Stimulated activated CD8-positive, alpha-beta memory T cell treated with anti-CD3 and anti-CD28 coated beads, Interleukin-12 subunit alpha, Interleukin-12 subunit beta, amount 100 ng/mL, for 1 hour (primary cell): ENCODE data around the gene AUTS2.

Source experiments
- DNase-seq: peaks from one replicate; pipeline ENCODE4 v3.0.0-alpha.2; 2020; ENCODE audit warnings: low read depth

The AUTS2 gene

DNA sequence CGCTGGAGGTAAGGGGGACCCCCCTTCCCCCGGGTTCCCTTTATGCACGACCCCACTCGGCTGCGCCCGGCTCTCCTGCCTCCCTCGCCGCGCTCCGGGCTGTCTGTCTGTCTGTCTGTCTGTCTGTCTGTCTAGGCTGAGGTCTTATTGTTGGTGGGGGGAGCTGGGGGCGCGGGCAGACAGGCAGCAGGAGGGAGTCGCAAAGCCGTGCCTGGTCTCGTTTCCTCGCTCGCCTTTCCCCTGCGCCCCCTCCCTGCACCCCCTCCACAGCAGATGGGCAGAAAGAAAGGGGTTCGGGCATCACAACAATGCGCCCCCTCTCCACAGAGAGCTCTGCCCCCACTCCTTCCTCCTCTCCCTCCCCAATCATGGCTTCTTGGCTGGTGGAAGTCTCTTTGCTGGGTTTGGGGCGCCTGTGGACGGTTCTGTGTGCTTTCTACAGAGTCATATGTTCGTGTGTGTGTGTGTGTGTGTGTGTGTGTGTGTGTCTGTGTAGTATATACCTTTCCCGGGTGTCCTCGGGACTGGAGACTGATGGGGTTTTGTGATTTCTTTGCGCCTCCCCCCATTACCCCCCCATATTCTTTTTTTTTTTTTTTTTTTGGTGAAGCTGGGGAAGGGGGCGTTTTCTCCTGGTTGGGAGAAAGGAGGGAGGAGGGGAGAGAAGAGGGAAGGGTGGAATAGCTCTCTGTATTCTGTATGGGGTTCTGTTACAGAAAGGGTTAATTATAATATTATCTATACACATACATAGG is 1.9 kb downstream of the AUTS2 start:
- no peak for DNase-seq

DNA sequence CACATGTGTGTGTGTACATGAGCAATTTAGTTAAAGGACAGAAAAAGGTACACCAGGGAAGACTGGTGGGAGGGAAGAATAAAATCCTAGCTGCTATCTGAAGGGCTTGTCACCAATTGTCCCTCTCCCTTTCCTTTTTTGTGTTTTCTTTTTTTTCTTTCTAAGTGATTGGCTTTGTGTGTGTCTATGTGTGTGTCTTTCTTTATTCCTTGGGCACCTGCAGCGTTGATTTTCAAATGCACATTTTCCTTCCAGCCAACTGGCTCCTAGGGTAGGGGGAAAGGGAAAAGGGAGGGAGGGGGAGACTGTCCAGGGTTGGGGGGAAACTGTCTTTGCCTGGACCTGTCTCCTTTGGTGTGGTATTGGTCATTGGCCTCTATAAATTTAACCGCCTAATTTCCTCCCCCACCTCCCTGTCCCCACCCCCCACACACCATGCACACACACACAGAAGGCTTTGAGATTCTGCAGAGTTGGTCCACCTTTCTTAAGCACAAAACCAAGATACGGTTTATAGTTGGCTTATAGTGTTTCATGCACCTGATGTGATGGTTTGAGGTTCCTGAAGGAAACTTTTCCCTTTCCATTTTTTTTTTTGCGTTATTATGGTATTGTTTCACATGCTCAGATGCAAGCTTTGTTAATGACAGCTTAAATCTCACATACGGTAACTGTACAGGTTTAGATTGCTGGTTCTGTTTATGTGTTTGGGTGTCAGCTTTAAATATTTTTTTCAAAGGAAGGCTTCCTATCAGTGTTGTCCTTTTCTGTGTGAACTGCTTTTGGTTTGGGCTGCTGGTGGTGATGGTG is 2.6 kb downstream of the AUTS2 start:
- DNase-seq = no peak

DNA sequence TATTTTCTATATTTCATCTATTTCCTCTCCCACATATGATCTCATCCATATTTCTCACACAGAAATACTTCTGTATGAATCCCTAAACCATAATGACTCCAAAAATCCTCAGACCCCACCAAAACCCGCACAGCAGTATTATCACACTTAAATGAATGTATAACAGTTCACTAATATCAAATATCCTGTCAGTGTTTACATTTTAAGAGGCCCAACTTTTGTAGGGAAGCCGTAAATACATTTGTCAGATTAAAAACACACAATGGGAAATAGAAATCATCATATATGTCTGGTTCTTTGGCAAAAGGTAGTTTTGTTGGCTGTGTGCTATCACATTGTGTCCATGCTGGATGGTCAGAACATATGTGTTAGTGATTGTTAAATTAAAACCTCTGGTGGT is 4.2 kb downstream of the AUTS2 start:
- no peak for DNase-seq

DNA sequence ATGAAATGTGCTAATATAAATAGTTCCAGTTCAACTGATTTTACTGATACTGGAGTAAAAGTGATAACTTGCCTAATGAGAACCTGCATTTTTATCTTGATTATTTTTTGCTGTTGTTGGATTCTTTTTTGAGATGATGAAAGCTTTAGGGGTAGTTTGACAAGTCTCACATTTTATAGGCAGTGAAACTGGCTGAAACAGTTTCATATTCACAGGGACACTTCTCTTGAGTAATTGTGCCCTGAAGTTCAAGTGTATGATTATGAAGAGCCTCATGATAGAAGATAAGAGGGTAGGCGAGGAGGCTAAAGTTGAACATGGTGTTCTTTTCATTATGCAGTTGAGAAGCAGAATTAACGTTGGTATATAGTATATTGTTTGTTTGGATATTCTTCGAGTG is 5.1 kb downstream of the AUTS2 start:
- DNase-seq = no peak

DNA sequence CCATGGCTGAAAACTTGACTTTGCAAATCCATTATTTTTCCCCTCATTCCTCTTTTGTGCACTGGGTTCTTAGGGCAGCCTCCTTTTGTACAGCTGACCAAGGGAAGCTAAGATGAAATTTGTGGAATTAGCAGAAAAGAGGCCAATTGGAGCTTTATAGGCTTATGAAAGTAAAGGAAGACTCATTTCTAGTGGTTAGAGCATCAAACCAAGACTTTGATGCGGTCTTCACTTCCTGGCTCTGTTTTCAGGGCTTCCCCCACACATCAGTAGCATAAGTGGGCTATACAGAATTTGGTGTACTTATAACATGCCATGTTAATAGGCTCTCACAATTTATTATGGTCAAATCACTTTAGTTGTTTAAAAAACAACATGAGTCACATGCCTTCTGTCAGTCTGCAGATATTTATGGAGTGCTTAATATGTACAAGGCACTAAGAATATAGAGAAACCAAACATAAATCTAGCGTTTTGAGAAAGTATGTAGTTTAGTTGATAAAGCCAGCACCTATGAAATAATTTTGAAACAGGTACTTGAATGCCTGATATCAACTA is 5.7 kb downstream of the AUTS2 start:
- DNase-seq = no peak

DNA sequence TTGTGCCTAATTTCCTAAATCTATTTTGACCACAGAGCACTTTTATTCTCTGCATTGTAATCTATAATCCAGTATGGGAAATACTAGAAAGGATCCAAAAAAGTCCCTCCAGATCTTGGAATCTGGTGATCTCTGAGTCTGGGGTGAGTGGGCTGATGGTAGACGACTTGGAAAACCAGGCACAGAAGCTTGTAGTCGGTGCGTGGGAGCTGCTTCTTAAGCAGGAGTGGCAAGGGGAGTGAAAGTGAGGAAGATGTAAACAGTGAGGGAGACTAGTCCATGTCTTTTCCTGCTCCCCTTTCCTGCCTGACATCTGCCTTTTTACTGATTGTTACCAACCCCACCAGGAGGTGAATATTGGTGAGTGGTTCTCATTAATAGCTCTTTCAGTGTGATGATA is 6.8 kb downstream of the AUTS2 start:
- no peak for DNase-seq

DNA sequence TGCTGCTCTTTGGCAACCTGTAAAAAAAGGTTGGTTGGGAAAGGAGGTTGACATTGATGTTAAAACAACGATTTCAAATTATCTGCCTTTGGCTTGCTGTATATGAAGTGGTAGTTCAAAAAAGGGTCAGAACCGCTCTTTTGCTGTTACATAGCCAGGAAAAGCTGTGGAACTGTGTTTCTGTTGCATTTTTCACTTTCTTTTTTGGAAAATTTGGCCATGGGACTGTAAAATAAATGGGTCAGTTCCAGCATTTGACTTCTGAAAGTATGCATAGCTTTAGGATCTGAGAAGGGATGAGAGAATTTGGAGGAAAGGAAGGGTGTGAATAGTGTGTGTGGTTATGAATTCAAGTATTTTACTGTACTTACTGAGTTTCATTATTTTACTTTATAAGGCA is 7.3 kb downstream of the AUTS2 start:
- DNase-seq = no peak

DNA sequence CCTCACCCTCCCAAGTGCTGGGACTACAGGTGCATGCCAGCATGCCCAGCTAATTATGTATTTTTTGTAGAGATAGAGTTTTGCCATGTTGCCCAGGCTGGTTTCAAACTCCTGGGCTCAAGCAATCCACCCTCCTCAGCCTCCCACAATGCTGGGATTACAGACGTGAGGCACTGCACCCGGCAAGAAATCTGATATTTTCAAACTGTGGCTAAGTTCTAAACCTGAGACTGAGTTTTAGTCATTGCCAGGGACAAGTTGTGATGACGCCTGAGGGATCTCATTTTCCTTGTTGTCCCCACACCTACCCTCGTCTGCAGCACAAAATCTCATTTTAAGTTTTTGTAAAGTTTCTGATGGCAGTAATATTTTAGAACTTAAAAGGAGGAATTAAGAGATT is 9.8 kb downstream of the AUTS2 start:
- no peak for DNase-seq

DNA sequence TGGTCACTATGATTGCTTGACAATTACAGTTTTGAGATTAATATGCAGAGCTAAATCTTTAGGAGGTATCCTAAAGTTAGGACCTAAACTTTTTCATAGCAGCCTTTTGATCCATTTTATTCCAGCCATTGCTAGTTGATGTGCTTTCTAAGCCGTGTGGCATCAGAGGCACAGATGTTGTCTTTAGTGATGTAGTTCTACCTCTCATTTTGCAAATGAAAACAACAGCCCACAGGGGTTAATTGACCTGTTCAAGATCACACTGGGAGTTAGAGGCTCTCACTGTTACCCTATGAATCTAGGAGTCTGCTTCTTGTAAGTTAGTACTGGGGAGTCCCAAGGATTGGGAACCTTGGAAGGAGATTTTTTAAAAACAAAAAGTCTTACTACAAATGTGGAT is 10.6 kb downstream of the AUTS2 start:
- no peak for DNase-seq

DNA sequence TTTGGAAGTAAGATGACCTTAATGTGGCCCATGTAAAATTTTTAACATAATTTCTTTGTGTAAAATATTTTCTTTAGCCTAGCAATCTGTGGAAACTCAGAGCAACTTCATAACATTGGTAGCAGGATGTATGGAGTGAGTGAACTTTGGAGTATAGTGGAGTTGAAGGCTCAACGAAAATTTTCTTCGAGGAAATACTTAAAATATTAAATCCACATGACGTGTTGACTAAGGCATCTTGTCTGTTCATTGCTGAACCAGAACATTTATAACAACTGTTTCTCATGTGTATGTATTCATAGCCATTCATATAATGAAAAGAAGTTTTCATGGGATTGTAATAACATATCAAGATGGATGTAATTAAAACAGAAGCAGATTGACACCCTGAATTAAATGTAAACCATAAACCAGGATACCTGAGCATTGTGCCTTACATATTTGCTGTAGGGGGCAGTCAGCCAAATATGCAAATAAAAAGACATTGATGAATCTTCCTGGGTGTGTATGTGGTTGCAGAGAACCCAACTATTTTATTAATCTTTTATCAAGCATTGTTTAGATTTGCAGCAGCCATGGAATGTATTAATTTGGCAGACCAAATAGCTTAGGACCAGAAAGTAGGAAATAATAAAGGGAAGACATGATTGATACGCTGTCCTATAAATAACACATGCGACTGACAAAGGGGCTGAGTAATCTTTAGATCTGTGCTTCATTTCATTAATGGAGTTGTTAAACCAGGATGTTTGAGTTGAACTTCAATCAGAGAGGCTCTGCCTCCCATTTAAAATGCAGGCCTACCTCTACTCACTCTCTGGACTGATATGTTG is 11.5 kb downstream of the AUTS2 start:
- DNase-seq = no peak

DNA sequence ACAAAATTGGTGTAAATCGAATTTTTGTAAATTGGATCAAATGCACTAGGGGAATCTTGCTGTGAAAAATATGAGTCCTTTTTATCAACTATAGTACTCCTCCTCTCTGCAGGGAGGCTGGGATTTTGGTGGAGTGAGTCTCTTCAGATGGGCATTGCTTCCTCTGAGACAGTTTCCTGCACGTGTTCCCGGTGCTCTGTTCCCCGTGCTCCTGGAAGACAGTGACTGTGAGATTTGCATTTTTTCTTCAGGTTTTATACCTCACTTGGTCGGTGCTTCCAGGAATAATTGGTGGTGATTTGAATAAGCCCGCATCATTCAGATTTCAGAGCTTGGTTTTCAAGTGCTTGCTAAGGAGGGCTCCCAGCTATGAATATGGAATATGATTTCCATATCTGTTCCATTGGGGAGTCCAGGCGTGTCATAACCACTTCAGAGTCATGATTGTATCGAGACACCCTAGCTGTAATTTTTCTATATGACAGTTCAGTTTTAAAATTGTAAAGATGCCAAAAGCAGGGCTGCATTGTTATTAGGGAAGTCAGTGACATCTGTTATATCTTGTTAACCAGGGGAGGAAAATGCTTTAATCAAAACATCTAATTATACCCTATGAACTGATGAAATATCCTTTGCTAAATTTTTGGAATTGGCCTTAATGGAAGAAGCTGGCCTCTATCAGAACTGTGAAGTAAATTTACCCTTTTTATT is 12.3 kb downstream of the AUTS2 start:
- DNase-seq = no peak

DNA sequence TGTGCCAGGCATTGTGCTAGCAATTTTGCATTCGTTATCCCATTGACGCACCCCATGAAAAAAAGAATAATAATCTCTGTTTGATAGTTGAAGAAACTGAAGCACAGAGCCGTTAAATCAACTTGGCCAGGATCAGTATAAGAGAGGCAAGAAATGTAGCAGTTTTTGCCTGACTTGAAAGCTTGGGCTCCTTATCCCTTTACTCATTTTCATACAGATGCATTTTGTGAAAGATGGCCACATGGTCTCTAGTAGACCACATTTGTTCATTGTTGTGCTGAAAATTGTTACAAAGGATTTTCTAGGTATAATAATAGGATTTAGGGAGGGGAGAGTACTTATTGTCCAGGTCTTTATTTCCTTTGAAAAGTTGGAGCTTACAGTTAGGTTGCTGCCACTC is 14.7 kb downstream of the AUTS2 start:
- DNase-seq = no peak

DNA sequence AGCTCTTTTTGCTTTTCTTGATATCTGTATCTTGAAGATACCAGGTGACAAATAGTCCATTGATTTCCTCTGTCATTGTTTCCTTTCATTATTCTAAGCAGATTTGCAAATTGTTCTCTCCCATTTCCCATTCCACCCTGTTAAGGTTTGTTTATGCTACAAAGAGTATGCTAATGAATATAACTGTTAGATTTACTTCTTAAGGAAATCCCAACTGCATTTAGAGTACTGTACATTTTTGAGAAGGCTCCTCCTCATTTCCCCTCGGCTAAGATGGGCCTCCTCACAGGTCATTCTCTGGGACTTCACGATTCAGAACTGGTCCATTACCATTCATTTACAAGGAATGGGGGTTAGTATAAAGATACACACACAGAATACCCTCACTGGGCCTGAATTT is 15.6 kb downstream of the AUTS2 start:
- no peak for DNase-seq

DNA sequence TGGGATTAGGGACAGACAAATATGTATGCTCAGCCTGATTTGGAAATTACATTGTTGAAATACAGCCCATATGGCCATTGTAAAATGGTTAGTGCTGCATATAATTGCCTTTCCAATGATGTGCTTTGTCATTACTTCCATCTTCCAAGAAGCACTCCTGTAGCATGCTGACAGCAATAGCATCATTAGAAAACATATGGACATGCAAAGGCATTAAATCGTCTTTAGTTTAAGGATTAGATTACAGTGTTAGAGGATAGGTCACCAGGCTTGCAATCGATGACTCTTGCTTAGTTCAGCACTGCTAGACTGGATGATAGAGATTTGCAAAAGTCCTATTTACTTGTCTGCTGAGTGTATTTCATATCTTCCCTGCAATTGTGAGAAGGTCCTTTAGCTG is 17.4 kb downstream of the AUTS2 start:
- DNase-seq = no peak

DNA sequence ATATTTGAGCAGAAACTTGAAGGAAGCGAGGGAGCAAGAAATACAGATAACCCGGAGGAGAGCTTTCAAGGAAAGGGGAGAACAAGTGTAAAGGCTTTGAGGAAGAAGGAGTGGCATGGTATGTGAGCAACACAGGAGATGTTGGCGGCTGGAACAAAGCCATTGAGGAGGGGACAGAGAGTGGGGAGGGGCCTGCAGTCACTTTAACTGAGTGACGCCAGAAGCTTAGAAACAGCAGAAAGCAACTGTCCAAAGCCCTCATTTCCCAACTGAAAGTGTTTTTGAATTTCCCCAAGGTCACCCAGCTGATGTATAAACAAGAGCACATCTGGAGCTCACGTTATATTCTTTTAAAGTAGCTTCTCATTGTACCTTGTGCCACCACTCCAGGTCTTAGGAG is 19.1 kb downstream of the AUTS2 start:
- no peak for DNase-seq

DNA sequence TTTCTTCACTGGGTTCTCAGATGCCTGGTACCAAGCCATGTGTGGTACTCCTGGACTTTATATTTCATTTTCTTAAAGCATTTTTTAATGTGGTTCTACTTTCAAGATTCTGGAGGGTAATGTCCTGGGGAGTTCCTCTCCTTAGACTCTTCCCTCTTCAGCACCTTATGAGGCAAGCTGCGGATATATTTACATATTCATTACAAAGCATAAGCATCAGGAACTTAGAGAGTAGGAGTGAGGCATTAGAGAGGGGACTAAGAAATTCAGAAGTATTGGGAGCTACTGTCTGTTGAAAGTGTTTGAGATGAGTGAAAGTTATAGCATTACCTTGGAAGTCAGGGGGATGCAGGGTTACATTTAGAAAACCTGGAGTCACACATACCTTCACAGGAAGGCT is 20.8 kb downstream of the AUTS2 start:
- no peak for DNase-seq

DNA sequence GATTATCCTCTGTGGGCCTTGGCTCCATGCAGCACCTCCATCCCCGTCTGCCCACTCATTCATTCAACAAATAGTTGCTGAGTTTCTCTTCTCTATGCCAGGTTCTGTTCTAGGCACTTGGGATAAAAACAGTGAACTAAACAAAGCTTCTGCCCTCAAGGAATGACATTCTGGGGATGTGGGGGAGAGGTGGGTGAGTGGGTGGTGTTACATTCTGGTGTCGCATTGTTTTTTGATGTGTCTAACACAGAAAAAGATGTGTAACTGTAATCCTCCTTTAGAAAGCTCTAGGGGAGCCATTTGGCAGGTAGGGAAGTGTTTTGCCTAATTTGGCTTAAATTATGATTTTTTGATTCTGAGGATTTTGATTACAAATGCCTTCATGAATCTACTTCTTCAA is 21.4 kb downstream of the AUTS2 start:
- no peak for DNase-seq

DNA sequence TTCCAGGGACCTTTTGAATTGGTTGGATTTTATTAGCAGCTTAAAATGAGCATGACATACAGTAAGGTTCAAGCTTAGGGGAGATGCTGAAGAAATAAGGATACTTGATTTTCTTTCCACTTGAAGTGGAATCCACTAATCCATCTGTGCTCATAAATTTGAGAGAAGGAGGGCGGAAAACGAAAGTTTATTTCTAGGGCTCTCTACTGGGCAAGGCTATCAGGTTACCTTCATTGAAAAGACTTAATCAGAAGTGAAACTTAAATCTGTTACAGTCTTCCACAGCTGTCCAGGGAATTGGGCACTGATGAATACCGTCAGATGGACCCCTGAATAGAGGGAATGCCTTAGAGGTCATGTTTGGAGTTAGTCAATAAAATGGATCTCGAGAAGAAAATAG is 21.8 kb downstream of the AUTS2 start:
- DNase-seq = no peak

DNA sequence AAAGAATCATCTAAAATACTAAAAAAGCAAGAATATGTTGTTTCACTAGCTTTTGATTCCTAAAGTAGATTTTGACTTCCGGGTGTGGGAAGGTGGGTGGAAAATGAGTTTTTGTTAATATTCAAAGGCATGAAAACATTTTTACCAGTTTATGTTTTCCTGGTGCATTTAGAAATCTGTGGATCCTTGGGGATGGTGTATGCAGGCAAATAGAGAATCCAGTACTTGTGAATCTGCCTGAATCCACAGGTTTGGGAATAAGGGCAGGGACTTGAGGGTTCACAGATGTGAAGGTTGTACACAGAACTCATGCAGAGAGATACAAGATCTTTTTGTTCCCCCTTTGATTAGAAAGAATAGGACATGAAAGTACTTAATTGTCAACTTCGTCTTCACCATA is 22.4 kb downstream of the AUTS2 start:
- no peak for DNase-seq

DNA sequence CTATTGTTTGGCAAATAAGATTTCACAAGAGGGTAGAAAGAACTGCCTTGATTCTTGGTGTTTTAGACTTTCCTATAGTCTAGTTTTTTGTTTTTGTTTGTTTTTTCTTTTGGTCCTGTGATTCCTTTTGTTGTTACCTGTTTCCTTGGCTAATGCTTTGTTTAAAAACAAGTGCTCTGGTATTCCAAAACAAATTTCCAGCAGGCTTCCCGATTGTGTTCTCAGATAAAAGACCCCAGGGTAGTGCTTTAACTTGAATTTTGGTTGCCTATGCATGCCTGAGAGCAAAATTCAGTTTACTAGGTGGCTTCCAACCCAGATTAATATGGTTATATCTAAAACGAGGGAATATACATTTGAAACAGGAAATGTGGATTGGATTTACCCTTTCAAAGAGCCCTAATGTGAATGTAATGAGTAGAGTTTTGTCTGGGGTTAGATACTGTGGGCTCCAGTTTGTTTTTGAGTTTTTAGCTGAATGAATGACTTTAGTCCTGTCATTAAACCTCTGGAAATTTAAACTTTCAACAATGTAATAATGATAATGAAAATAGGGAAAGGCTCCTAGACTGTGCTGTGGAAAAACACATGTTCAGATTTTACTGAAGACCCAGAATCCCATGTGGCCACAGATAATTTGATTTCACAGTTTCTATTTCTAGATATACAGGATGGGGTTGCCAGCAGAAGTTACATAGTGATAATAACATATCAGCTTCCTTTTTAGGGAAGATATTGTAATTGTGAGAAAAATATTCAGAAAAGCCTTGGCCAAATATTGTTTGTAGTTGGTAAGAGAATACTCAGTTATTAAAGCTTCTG is 23.9 kb downstream of the AUTS2 start:
- DNase-seq = no peak

DNA sequence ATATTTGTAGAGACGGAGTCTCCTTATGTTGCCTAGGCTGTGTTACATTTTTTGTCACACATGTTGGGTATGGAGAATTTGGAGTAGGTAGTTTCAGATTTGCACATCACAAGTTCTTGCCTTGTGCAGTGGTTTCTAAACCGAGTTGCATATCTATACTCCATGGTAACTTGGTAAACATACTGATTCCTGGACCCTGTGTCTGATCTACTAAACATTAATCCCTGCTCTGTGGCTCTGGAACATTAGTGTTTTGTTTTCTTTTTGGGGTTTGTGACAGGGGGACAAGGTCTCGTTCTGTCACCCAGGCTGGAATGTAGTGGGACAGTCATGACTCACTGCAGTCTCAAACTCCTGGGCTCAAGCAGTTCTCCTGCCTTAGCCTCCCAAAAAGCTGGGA is 24.7 kb downstream of the AUTS2 start:
- no peak for DNase-seq
